Spleen (tissue), 7 donors: ENCODE data around the gene ST6GALNAC5.

Experiments
- POLR2A ChIP-seq, 3 donors: fragments of 450-650 bp; IDR thresholded peaks; one replicate each; pipeline ENCODE4 v1.5.1; 2017; ENCODE audit warnings: antibody characterized with exemption in 3 of 3, mild to moderate bottlenecking in 1 of 3
- TF ChIP-seq, protein P1 (sequence below), 11 experiments: fragments of 200-600 bp in 7 of 11; fragments of 450-650 bp in 4 of 11; sonication (generic) in 4 of 11; IDR thresholded peaks in 8 of 11; conservative IDR thresholded peaks in 3 of 11; 1 replicate in 7 of 11; 2 replicates in 4 of 11; pipeline versions ENCODE4 v1.4.0 to v1.8.0; 2016 to 2021; ENCODE audit warnings: antibody characterized with exemption in 11 of 11, inconsistent platforms in 4 of 11, mild to moderate bottlenecking in 1 of 11
- donor health status: DM: no; HTN: no; CAD: no; lungs with moderate emphysema.
- donor health status: DM: no; HTN: no; CAD: no.
- donor health status: DM: no; HTN: no; CAD: no.

GRCh38 chr1:76929136-76929535 lies 61.9 kb downstream of the ST6GALNAC5 start:
- TF ChIP-seq, protein P1, sequence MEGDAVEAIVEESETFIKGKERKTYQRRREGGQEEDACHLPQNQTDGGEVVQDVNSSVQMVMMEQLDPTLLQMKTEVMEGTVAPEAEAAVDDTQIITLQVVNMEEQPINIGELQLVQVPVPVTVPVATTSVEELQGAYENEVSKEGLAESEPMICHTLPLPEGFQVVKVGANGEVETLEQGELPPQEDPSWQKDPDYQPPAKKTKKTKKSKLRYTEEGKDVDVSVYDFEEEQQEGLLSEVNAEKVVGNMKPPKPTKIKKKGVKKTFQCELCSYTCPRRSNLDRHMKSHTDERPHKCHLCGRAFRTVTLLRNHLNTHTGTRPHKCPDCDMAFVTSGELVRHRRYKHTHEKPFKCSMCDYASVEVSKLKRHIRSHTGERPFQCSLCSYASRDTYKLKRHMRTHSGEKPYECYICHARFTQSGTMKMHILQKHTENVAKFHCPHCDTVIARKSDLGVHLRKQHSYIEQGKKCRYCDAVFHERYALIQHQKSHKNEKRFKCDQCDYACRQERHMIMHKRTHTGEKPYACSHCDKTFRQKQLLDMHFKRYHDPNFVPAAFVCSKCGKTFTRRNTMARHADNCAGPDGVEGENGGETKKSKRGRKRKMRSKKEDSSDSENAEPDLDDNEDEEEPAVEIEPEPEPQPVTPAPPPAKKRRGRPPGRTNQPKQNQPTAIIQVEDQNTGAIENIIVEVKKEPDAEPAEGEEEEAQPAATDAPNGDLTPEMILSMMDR (IDR thresholded peaks at IDR 0.05 in 8 of 11, conservative IDR thresholded peaks at IDR 0.05 in 3 of 11): no peak
- no peak for TF ChIP-seq POLR2A (IDR thresholded peaks at IDR 0.05)
